ENCODE measurements around the gene BMPR1A.

DNA sequence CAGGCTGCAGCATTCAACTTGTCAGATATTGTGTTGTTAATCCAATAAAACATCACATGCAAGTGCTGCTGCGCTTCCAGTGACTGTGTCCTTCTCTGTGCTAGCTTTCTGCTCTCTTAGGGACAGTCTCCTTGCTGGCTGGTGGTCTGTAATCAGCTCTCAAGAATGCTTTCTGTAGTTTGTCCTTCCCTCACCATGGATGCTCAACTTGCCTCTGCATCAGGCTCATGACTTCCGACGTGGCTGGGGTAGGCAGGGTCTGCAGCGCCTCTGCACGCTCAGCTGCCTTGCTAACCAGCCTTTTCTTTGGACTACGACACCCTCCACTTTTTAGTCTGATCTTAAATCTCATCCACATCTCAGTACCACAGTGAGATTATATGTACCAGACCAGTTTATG, 142.7 kb downstream of the BMPR1A start:
- no peak for TF ChIP-seq CTCF (IDR thresholded peaks at IDR 0.05)
- no peak for TF ChIP-seq ZFX (IDR thresholded peaks at IDR 0.05; ENCODE audit: borderline replicate concordance)
